SK-N-DZ (cell line): ENCODE data around the gene NPTXR. TPM values are rescaled to one million over a fixed set of nuclear protein-coding genes. Genes with fewer than 3 reads are reported as not detected.

Experiments used
- DNase-seq: peaks from one replicate; pipeline ENCODE4 v3.0.0-alpha.2; 2015; ENCODE audit warnings: low spot score
- polyA plus RNA-seq, 2 experiments: library from polyadenylated mRNA; depleted of rRNA; stranded (reverse); fragments of >200 nt; gene quantifications; 2 replicates each; pipeline ENCODE4 v1.2.3, GENCODE V29; 2014

Gene NPTXR
- polyA plus RNA-seq (2014; cell fraction: cytosol; rRNA removed) = 0.57 and 0.65 TPM in 2 replicates
- polyA plus RNA-seq (2014; cell fraction: nucleus; rRNA removed) = 0.38 and 0.39 TPM in 2 replicates

- peak; percentile 44 for DNase-seq
These were observed at the start of gene NPTXR for GRCh38 chr22:38843657-38844314. Gene NPTXR, minus strand, starts transcription at chr22:38844028.

DNA sequence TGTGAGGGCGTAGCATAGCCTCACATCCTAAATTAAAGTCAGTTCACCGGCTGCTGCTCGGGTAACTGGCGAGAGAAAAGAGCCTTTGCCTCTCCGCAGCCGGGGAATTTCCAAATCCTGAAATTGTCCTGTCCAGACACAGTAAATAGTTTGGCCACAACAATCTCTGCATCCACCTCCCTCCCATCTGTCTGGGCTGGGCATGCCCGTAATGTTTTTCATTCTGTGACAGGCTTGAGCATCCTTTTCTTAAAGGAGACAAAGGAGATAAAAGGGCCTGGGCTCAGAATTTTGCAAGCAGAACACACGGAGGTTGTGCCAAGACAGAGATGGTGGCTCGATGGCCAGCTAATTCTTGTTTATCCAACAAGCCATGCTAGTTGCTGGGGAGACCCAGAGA is 47.4 kb upstream of the NPTXR start:
- DNase-seq = no peak

GRCh38 chr22:38890377-38890776 is 46.5 kb upstream of the NPTXR start:
- DNase-seq = no peak

GRCh38 chr22:38886333-38886732 is 42.5 kb upstream of the NPTXR start:
- no peak for DNase-seq

- no peak for DNase-seq
These were observed 39.3 kb upstream of the NPTXR start for GRCh38 chr22:38882972-38883622.

GRCh38 chr22:38881997-38882879 is 38.4 kb upstream of the NPTXR start:
- DNase-seq = no peak

DNA sequence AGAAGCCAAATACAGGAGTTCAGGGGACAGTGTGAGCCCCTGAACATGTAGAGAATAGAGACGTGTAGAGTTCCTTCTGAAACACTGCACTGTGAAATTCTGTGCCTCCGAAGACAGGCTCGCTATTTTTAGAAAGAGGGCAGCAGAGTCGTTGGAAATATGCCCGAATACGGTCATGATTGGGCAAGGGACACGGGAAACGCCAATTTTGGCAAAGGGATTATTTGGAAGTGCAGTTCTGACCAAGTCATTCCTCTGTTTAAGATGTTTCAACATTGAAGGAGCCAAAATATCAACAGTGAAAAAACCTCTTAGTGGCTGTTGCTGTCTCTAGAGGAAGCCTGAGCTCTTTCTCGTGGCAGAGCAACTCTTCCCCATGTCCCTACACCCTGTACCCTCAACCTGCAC is 37.6 kb upstream of the NPTXR start:
- DNase-seq = no peak

DNA sequence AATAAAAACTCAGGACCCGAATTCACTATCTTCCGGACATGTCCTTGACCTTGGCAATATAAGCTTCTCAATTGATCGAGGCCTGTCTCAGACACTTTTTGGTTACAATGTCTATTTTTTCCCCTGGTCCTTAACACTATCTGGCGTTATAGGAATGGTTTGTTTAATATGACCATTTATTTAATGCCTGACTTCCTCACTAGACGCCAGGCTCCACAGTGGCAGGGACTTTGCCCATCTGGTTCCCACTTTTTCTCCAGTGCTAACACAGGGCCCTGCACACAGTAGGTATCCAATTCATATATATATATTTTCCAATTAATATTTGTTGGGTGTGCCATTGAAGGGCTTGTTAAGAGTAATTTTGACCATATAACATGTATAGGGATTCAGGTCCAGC is 36.1 kb upstream of the NPTXR start:
- DNase-seq = no peak

DNA sequence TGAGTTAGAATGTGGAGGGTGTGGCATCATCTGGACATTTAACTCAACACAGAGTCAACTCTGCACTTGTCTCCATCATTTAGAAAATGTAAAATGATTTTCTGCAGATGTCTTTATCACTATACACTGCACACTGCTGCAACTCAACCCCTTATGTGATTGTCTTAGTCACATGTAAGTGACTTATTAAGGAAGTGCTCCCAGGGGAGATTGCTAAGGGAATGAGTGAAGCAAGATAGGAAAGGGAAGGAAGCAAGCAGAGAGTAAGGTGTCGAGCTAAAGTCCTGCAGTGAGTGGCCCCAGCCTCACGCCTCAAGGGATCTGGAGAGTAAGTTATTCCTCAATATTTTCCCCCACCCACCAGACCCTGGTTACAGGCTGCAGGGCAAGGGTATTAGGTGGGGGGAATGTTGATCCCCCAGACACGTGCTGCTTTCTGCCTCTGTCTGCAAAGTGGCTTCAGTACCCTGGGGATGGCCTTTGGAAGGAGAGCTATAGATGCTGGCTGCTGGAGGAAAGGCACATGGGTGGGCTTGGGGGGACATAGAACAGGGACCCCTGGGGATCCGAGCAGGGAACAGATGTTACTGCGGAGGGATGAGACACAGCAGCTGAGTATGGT is 35.4 kb upstream of the NPTXR start:
- DNase-seq = peak; percentile 68

- DNase-seq = no peak
These were observed 34.2 kb upstream of the NPTXR start for GRCh38 chr22:38878001-38878400.

- no peak for DNase-seq
These were observed 30.8 kb upstream of the NPTXR start for GRCh38 chr22:38874529-38875222.

GRCh38 chr22:38873469-38874411 is 29.9 kb upstream of the NPTXR start:
- DNase-seq = no peak

DNA sequence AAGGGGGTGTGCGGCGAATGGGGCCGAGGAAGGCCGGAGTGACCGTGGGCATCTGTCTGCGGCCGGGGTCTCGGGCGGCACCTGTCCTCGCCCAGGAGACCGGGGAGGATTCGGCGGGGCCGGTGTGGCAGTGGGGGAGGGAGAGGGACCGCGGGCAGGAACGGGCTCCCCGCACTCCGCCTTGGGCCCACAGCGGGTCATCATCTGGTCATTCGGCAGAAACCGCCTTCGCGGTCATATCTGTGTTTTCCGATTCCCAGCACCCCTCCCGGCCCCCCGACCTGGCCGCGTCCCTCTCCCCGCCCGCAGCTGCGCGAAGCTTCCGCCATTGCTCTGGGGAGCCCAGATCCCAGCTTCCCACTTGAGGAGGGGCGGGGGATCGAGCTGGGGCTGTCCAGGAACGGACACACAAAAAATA is 29.0 kb upstream of the NPTXR start:
- peak; percentile 57 for DNase-seq

DNA sequence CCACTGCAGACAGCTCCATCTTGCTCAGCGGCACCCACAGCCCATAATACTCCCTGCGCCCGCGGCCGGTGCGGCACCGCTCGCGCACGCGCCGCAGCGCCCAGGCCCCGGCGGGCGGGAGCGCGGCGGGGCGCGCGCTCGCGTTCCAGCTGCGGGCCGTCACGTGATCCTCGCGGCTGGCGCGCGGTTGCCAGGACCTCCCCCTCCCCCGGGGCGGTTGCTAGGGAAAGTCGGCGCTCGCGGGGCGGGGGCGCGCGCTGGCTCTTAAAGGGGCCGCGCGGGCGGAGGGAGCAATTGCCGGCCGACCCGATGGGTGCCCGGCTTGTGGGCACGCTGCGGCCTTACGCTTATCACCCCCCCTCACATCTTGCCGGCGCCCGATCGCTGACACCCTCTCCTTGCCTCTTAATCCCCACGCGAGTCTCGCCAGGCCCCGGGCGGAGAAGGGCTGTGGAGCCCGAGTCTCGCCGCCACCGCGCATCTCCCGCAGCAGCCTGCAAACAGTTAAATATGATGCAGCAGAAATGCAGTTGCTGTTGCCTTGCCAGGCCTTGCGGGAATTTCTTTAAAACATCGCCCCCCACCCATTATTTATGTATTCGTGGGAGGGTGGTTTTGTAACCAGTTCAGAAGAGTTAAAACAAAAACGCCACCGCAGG is 28.5 kb upstream of the NPTXR start, which contains the start of gene CBX6:
Gene CBX6 (minus strand): TSS at position 45 of the 659 bp plus-strand sequence. CDS start 26 bp downstream, at position 19.
- DNase-seq = peak; percentile 91

DNA sequence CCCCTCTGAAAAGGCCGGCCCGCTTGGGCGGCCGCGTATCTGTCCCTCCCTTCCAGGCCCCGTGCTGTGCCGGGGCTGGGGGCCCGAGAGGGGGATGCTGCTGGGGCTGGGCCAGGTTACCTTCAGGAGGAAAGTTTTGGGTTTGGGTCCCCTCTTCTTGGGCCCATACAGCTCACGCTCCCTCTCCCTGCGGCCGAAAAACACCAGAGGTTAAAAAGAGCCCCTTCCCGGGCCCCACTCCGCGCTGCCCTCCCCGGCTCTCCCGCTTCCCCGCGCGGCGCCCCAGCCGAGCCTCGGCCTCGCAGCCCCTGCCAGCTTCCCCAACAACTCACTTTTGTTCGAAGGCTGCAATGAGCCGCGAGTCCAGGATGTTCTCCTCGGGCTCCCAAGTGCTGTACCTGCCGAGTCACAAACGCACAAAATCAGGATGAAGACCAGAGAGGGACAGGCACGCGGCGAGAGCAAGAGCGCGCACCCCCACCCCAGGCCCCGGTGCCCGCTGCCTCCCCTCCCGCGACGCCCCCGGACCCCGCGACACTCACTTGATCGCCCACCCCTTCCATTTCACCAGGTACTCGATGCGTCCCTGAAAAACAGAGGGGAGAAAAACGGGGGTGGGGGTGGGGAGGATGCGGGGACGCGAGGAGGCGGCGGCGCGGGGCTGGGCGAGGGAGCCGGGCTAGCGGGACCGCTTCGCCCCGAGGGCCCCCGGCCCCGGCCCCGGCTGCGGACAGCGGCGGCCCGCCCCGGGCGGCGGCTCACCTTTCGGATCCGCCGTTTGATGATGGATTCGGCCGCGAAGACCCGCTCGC is 27.7 kb upstream of the NPTXR start:
- DNase-seq = no peak

- DNase-seq = no peak
These were observed 27.0 kb upstream of the NPTXR start for GRCh38 chr22:38870791-38871359.

- DNase-seq = peak; percentile 86
These were observed 26.5 kb upstream of the NPTXR start for GRCh38 chr22:38870312-38870741.

DNA sequence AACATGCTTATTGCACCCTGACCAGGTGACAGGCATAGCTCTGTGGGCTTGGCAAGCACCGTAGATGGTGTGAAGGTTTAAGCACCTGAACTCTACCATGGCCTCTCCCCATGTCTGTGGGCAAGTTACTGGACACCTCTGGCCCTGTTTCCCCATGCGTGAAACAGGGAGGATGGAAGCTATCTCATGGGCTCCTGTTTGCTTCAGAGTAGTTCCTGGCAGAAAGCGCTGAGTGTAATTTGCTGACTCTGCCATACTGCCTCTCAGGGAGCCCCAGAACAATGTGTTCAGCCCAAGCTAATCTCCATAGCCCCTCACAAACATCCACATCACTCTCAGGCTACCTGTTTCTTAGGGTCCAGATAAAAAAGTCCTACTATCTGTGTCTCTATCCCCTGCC is 25.8 kb upstream of the NPTXR start:
- DNase-seq = no peak
